Measurements from ENCODE around the gene POC1A.
A peak's percentile ranks its signal among the peaks of the same experiment; 100 is the strongest.
"Not testable (repeated sequence)": the region's sequence is repeated elsewhere in the genome, so short reads cannot be mapped to it uniquely, and the experiment has no call there.

POC1A gene

DNA sequence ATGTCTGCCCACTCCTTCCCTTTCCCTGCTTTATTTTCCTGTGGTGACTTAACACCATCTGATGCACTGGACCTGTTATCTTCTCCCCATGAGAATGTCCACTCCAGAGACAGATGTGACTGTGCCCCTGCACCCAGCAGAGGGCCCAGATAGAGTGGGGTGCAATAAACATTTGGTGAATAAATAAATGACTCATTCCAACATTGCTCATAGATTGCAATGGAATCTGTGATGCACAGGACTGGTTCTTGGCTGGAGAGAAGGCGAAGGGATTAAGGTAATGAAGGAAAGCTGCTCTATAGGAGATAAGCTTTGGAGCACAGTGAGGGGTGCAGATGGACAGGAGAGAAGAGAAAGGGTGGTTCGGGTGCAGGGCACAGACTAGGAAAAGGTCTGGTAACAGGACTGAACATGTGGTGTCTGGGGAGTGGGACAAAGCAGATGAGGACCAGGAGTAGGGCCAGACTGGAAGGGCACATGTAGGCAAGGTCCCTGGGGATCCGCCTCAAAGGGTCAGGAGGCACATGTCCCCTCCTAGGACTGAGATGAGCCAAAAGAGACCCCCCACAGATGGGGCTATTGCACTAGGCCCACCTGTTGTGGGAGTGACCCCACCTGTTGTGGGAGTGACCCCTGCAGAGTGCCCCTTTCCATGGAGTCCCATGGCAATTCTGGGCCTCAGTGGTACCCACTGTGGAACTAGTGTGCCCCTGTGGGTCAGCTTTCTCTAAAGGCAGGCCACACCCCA is 17.5 kb upstream of the POC1A start:
- peak; percentile 23 for DNase-seq (ENCODE audit: low read depth)
- TF ChIP-seq, protein P1, sequence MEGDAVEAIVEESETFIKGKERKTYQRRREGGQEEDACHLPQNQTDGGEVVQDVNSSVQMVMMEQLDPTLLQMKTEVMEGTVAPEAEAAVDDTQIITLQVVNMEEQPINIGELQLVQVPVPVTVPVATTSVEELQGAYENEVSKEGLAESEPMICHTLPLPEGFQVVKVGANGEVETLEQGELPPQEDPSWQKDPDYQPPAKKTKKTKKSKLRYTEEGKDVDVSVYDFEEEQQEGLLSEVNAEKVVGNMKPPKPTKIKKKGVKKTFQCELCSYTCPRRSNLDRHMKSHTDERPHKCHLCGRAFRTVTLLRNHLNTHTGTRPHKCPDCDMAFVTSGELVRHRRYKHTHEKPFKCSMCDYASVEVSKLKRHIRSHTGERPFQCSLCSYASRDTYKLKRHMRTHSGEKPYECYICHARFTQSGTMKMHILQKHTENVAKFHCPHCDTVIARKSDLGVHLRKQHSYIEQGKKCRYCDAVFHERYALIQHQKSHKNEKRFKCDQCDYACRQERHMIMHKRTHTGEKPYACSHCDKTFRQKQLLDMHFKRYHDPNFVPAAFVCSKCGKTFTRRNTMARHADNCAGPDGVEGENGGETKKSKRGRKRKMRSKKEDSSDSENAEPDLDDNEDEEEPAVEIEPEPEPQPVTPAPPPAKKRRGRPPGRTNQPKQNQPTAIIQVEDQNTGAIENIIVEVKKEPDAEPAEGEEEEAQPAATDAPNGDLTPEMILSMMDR (conservative IDR thresholded peaks at IDR 0.05; ENCODE audit: low read depth, low read length): peak; percentile 6
- no peak overlapping the region for H3K4me3 ChIP-seq (ENCODE audit: low read length)

DNA sequence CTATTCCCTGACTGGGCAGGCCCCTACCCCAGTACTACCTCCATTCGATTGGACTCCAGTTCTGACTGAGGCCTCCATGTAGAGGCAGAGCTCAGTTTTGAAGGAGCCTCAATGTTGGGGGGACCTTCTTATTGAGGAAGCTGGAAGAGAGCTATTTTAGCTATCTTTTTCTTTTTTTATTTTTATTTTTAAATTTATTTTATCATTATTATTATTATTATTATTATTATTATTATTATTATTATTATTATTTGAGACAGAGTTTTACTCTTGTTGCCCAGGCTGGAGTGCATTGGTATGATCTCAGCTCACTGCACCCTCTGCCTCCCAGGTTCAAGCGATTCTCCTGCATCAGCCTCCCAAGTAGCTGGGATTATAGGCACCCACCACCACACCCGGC is 16.0 kb upstream of the POC1A start:
- not testable (repeated sequence) for H3K4me3 ChIP-seq (ENCODE audit: low read length); DNase-seq (ENCODE audit: low read depth)

DNA sequence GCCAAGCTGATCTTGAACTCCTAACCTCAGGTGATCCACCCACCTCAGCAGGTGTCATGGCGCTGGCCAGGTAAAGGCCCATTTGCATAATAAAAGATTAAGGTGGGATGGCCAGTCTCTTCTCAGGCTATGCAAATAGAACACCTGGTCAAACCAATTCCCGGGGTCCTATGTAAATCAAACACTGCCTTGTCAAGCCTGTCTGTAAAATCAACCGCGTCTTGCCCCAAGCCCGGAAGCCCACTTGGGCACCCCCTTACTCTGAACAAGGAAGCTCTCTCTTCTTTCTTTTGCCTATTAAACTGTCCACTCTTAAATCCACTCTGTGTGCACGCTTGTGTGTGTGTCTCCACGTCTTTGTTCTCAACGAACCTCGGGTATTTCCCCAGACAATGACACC is 13.0 kb upstream of the POC1A start:
- TF ChIP-seq, protein P1 (conservative IDR thresholded peaks at IDR 0.05; ENCODE audit: low read depth, low read length): no peak
- no peak for DNase-seq (ENCODE audit: low read depth)
- H3K4me3 ChIP-seq (ENCODE audit: low read length): no peak overlapping the region

DNA sequence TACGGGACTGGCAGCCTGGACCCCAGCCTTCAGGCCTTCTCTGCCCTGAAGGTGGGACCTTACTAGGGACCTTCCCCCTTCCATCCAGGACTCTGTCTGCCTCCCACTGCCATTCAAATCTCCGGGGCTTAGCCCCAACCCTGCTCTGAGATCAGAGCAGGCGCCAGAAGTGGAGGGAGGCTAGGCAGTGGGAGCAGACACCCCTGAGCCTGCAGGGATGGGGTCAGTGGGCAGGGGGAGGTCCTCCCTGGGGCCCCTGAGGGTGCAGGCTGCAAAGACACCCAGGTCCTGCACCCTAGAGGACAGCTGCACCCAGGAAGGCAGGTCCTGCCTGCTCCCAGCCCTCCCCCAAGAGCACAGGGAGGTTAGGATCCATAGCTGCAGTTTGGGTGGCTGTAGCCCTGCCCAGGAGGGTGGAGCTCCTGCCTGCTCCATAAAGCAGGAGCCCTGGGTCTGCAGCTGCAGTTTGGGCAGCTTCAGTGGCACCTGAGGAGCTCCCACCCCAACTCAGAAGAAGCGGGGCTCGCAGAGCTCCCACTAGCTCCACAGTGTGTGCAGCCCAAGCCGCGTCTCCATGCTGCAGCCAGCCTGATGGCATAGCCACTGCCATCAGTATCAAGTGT is 8.1 kb upstream of the POC1A start:
- TF ChIP-seq, protein P1 (conservative IDR thresholded peaks at IDR 0.05; ENCODE audit: low read depth, low read length): no peak
- DNase-seq (ENCODE audit: low read depth): no peak
- H3K4me3 ChIP-seq (ENCODE audit: low read length): no peak overlapping the region

DNA sequence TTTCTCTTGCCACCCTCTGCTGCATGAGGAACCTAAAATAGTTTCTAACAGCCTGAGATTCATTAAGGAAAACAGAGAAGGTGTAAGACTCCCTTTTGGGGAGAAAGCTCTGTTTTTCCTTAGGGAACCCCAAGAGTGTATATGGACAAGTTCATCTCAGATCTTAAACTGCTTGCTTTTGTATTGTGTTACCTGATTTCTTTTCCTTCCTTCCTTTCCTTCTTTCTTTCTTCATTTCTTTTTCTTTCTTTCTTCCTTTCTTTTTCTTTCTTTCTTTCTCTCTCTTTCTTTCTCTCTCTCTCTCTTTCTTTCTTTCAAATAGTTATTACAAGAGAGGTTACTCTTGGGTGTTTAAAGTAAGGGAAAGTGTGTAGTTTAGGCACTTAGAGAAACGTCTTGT is 5.3 kb upstream of the POC1A start:
- H3K4me3 ChIP-seq (ENCODE audit: low read length): no peak overlapping the region
- TF ChIP-seq, protein P1 (conservative IDR thresholded peaks at IDR 0.05; ENCODE audit: low read depth, low read length): no peak
- DNase-seq (ENCODE audit: low read depth): no peak

DNA sequence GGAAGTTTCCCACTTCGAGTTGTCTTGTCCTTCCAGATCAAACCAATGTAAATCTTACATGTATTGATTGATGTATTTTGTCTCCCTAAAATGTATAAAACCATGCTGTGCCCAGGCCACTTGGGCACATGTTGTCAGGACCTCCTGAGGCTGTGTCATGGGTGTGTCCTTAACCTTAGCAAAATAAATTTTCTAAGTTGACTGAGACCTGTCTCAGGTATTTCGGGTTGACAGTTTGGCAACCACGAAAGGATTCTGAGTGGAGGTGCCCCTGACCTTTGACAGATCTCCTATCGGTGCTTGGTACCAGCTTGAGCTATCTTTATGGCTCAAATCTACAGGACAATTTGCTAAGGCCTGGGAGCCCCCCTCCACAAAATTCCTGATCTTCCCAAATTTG is 1.7 kb upstream of the POC1A start:
- H3K4me3 ChIP-seq (ENCODE audit: low read length): no peak overlapping the region
- DNase-seq (ENCODE audit: low read depth): no peak
- TF ChIP-seq, protein P1 (conservative IDR thresholded peaks at IDR 0.05; ENCODE audit: low read depth, low read length): no peak

DNA sequence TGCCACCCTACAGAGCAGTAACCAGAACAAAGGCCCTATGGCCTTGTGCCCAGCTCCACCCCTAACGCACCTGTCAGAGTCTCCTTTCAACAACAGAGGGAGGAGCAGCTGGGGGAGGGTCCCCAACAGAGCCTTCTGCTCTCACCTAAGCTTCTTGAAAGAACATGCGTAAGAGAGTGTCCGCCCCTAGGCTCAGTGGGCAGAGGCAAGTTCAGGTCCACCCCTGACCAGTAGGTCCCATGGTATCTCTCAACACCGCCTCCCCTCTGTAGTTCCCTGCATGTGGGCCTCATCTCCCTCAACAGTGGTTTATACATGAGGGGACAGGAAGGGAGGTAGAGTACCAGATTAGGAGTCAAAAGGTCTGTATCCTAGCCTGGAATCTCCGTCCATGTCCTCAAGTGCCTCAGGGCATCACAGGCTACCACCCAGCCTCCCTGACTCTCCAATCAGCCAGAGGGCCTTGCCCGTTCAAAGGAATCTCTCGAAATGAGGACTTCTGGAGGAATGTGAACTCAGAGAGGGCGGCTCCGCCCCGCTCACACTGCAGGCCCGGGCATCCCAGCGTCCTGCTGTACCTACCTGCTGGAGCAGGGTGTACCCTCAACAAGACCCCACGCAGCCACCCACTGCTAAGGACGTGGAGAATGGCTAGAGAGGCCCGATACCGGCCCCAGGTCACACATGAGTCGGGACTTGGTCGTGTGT is 680 bp downstream of the POC1A start:
- DNase-seq (ENCODE audit: low read depth): no peak
- H3K4me3 ChIP-seq (ENCODE audit: low read length): peak overlapping the region; percentile 83
- TF ChIP-seq, protein P1 (conservative IDR thresholded peaks at IDR 0.05; ENCODE audit: low read depth, low read length): peak; percentile 18

DNA sequence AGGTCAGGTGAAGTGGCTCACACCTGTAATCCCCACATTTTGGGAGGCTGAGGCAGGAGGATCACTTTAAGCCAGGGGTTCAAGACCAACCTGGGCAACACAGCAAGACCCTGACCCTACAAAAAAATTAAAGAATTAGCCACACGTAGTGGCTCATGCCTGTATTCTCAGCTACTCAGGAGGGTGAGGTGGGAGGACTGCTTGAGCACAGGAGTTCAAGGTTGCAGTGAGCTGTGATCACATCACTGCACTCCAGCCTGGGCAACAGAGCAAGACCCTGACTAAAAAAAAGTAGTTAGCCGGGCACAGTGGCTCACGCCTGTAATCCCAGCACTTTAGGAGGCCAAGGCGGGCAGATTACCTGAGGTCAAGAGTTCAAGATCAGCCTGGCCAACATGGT is 2.2 kb downstream of the POC1A start:
- not testable (repeated sequence) for H3K4me3 ChIP-seq (ENCODE audit: low read length); DNase-seq (ENCODE audit: low read depth)
